H9 (cell line): ENCODE data around the gene GPD1. TPM values are rescaled to one million over a fixed set of nuclear protein-coding genes. Genes with fewer than 3 reads are reported as not detected.

Experiments
- DNase-seq: peaks from one replicate; pipeline ENCODE4 v3.0.0-alpha.2; 2017
- H2AFZ ChIP-seq: one replicate; pipeline ENCODE4 v1.6.1; 2013; ENCODE audit warnings: mild to moderate bottlenecking, low read length, control low read depth, moderate library complexity
- H2AK5ac ChIP-seq: 2 replicates; pipeline ENCODE4 v1.6.1; 2013; ENCODE audit warnings: low read length, control low read depth, mixed read lengths; ENCODE audit not compliant: insufficient read length
- H2BK120ac ChIP-seq: one replicate; pipeline ENCODE4 v1.6.1; 2013; ENCODE audit warnings: low read depth, mild to moderate bottlenecking, low read length, control low read depth, inconsistent platforms; ENCODE audit not compliant: poor library complexity, severe bottlenecking
- H2BK12ac ChIP-seq: 2 replicates; pipeline ENCODE4 v1.6.1; 2013; ENCODE audit warnings: low read length, control low read depth, mixed read lengths, low read depth; ENCODE audit not compliant: insufficient read length
- H2BK15ac ChIP-seq: 2 replicates; pipeline ENCODE4 v1.6.1; 2013; ENCODE audit warnings: low read depth, low read length, control low read depth
- H2BK20ac ChIP-seq: one replicate; pipeline ENCODE4 v1.6.1; 2013; ENCODE audit warnings: low read depth, mild to moderate bottlenecking, low read length, control low read depth, inconsistent platforms; ENCODE audit not compliant: poor library complexity, severe bottlenecking
- H2BK5ac ChIP-seq: 2 replicates; pipeline ENCODE4 v1.6.1; 2013; ENCODE audit warnings: low read length, control low read depth, mixed read lengths; ENCODE audit not compliant: insufficient read length
- H3K14ac ChIP-seq: 2 replicates; pipeline ENCODE4 v1.6.1; 2013; ENCODE audit warnings: low read length, control low read depth; ENCODE audit not compliant: insufficient read depth
- H3K18ac ChIP-seq: 2 replicates; pipeline ENCODE4 v1.6.1; 2013; ENCODE audit warnings: low read depth, mild to moderate bottlenecking, mixed read lengths, low read length, control low read depth; ENCODE audit not compliant: insufficient read length
- H3K23ac ChIP-seq: 2 replicates; pipeline ENCODE4 v1.6.1; 2013; ENCODE audit warnings: low read length, control low read depth, mixed read lengths, low read depth; ENCODE audit not compliant: insufficient read length
- H3K23me2 ChIP-seq: 2 replicates; pipeline ENCODE4 v1.6.1; 2013; ENCODE audit warnings: low read depth, mild to moderate bottlenecking, mixed read lengths, low read length, control low read depth; ENCODE audit not compliant: insufficient read length, poor library complexity, severe bottlenecking
- H3K27ac ChIP-seq: 2 replicates; pipeline ENCODE4 v1.5.1; 2013; ENCODE audit warnings: low read length, control low read depth, mixed read lengths, low read depth; ENCODE audit not compliant: insufficient read length
- H3K27me3 ChIP-seq: 2 replicates; pipeline ENCODE4 v1.6.1; 2013; ENCODE audit warnings: low read length, control low read depth, inconsistent platforms; ENCODE audit not compliant: insufficient read depth
- H3K4ac ChIP-seq: 2 replicates; pipeline ENCODE4 v1.6.1; 2013; ENCODE audit warnings: low read depth, mild to moderate bottlenecking, control low read depth, inconsistent platforms, low read length, moderate library complexity
- H3K4me1 ChIP-seq: 2 replicates; pipeline ENCODE4 v1.6.1; 2013; ENCODE audit warnings: low read length, control low read depth, inconsistent platforms; ENCODE audit not compliant: insufficient read depth
- H3K4me2 ChIP-seq: 2 replicates; pipeline ENCODE4 v1.6.1; 2013; ENCODE audit warnings: low read length, control low read depth, mixed read lengths; ENCODE audit not compliant: insufficient read length, insufficient read depth
- H3K56ac ChIP-seq: 2 replicates; pipeline ENCODE4 v1.6.1; 2013; ENCODE audit warnings: low read depth, mild to moderate bottlenecking, mixed read lengths, low read length, control low read depth; ENCODE audit not compliant: insufficient read length
- H3K79me1 ChIP-seq: 2 replicates; pipeline ENCODE4 v1.6.1; 2013; ENCODE audit warnings: low read depth, mild to moderate bottlenecking, moderate library complexity, low read length, control low read depth, inconsistent platforms; ENCODE audit not compliant: insufficient read depth, poor library complexity, severe bottlenecking
- H3K79me2 ChIP-seq: 2 replicates; pipeline ENCODE4 v1.6.1; 2013; ENCODE audit warnings: low read length, control low read depth, inconsistent platforms; ENCODE audit not compliant: insufficient read depth
- H3K9ac ChIP-seq: 2 replicates; pipeline ENCODE4 v1.6.1; 2013; ENCODE audit warnings: low read length, control low read depth, mixed read lengths; ENCODE audit not compliant: insufficient read length; ENCODE audit errors: extremely low read depth
- H3K9me3 ChIP-seq: one replicate; pipeline ENCODE4 v1.6.1; 2013; ENCODE audit warnings: low read depth, low read length, inconsistent platforms; ENCODE audit not compliant: control insufficient read depth
- H3T11ph ChIP-seq: one replicate; pipeline ENCODE4 v1.6.1; 2013; ENCODE audit warnings: mild to moderate bottlenecking, low read length, control low read depth, inconsistent platforms
- H4K20me1 ChIP-seq: one replicate; pipeline ENCODE4 v1.6.1; 2013; ENCODE audit not compliant: control insufficient read depth, insufficient read length, insufficient read depth
- H4K5ac ChIP-seq: 2 replicates; pipeline ENCODE4 v1.6.1; 2013; ENCODE audit warnings: low read depth, mild to moderate bottlenecking, mixed read lengths, low read length, control low read depth; ENCODE audit not compliant: insufficient read length
- H4K8ac ChIP-seq: replicated peaks from 2 replicates; pipeline ENCODE4 v1.6.1; 2013; ENCODE audit warnings: low read length, control low read depth, mixed read lengths, low read depth; ENCODE audit not compliant: insufficient read length
- H4K91ac ChIP-seq: 2 replicates; pipeline ENCODE4 v1.6.1; 2013; ENCODE audit warnings: low read depth, mild to moderate bottlenecking, moderate library complexity, mixed read lengths, low read length, control low read depth; ENCODE audit not compliant: insufficient read length
- H3K27ac Mint-ChIP-seq, 3 experiments: 2 replicates in 2 of 3; 3 replicates in 1 of 3; pipeline ENCODE4 v1.8.0; 2020 to 2021; ENCODE audit warnings: mixed read lengths in 3 of 3, mild to moderate bottlenecking in 1 of 3, moderate library complexity in 1 of 3
- H3K27me3 Mint-ChIP-seq: 2 replicates; pipeline ENCODE4 v1.8.0; 2021; ENCODE audit warnings: low read depth, mild to moderate bottlenecking, moderate library complexity, mixed read lengths
- H3K36me3 Mint-ChIP-seq, 3 experiments: 2 replicates in 2 of 3; 3 replicates in 1 of 3; pipeline ENCODE4 v1.8.0; 2020 to 2021; ENCODE audit warnings: low read depth in 3 of 3, mixed read lengths in 3 of 3; ENCODE audit not compliant: insufficient read depth in 1 of 3
- H3K4me1 Mint-ChIP-seq, 2 experiments: 2 replicates each; pipeline ENCODE4 v1.8.0; 2020; ENCODE audit warnings: mixed read lengths in 2 of 2
- H3K4me3 Mint-ChIP-seq, 2 experiments: 2 replicates in 1 of 2; 3 replicates in 1 of 2; pipeline ENCODE4 v1.8.0; 2020 to 2021; ENCODE audit warnings: mild to moderate bottlenecking in 2 of 2, mixed read lengths in 2 of 2, moderate library complexity in 1 of 2
- H3K9me3 Mint-ChIP-seq, 2 experiments: 2 replicates in 1 of 2; 3 replicates in 1 of 2; pipeline ENCODE4 v1.8.0; 2020; ENCODE audit warnings: mild to moderate bottlenecking in 2 of 2, mixed read lengths in 2 of 2, moderate library complexity in 1 of 2
- WGBS: extraction: QIAGEN DNeasy Blood & Tissue Kit; methylation state at CpG from one replicate; pipeline ENCODE4 v1.1.7; 2013; ENCODE audit warnings: missing lambda C conversion rate, low lambda C conversion rate, mixed read lengths; ENCODE audit not compliant: insufficient read length; ENCODE audit errors: extremely low coverage; 5-methylcytosine and 5-hydroxymethylcytosine counted together
- total RNA-seq: library from RNA; stranded (reverse); gene quantifications from 2 replicates; pipeline ENCODE4 v1.2.1, GENCODE V29; 2021
- TF ChIP-seq, protein P1 (sequence below): fragments of 200-600 bp; sonication (generic); conservative IDR thresholded peaks from 3 replicates; pipeline ENCODE4 v1.8.0; 2021; ENCODE audit warnings: antibody characterized with exemption, mild to moderate bottlenecking

The GPD1 gene
- total RNA-seq, 1 experiment from 2014 or later = 0.70 TPM

DNA sequence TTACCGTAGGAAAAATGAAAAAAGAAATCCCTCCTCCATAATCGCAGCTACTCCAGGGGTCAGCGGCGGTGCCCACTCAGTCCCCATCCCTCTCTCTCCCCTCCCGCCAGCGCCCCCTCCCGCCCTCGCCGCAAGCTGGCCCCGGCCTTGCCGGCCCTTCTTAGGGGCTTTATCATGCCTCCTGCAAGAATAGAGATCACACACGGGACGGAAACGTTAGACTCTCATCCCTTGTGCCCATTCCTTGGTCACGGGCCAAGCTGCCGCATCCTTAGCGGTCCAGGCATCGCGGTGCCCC, 7.5 kb downstream of the GPD1 start:
- no peak overlapping the region for H3K4ac ChIP-seq
- H3K9ac ChIP-seq = no peak overlapping the region
- no peak overlapping the region for H2BK20ac ChIP-seq
- H3K56ac ChIP-seq = no peak overlapping the region
- H4K8ac ChIP-seq = no peak overlapping the region
- H3K27me3 Mint-ChIP-seq = no peaks in the 10 kb centered on the region; the same call in 1 of the 2 replicates
- H4K91ac ChIP-seq = no peak overlapping the region
- H3K27me3 ChIP-seq = no peaks in the 10 kb centered on the region
- peaks cover under 1% of the 10 kb centered on the region for H3K79me1 ChIP-seq
- peaks cover 10% of the 10 kb centered on the region; the same call in 1 of the 2 replicates for H3K4me1 ChIP-seq
- no peak overlapping the region for H3K14ac ChIP-seq
- H2BK5ac ChIP-seq = no peak overlapping the region
- no peak overlapping the region for H2BK120ac ChIP-seq
- H3T11ph ChIP-seq = no peak overlapping the region
- no peak overlapping the region for H3K23ac ChIP-seq
- H3K4me1 Mint-ChIP-seq = peaks cover 15 to 26% of the 10 kb centered on the region in 2 experiments
- peaks cover 3% of the 10 kb centered on the region for H3K23me2 ChIP-seq
- H3K9me3 Mint-ChIP-seq = no peaks in the 10 kb centered on the region
- H4K20me1 ChIP-seq = no peaks in the 10 kb centered on the region
- H2BK15ac ChIP-seq = no peak overlapping the region
- DNase-seq = no peak
- H2AFZ ChIP-seq = no peak overlapping the region
- H4K5ac ChIP-seq = no peak overlapping the region
- H3K4me3 Mint-ChIP-seq = peak overlapping the region; percentile 66 to 93
- no peak overlapping the region for H3K18ac ChIP-seq
- no CpG with 5 or more reads among the region's 19 CpGs for WGBS
- no peaks in the 10 kb centered on the region for H3K79me2 ChIP-seq
- H3K4me2 ChIP-seq = peak overlapping the region; percentile 44
- H2AK5ac ChIP-seq = no peak overlapping the region
- no peak overlapping the region for H2BK12ac ChIP-seq
- TF ChIP-seq, protein P1, sequence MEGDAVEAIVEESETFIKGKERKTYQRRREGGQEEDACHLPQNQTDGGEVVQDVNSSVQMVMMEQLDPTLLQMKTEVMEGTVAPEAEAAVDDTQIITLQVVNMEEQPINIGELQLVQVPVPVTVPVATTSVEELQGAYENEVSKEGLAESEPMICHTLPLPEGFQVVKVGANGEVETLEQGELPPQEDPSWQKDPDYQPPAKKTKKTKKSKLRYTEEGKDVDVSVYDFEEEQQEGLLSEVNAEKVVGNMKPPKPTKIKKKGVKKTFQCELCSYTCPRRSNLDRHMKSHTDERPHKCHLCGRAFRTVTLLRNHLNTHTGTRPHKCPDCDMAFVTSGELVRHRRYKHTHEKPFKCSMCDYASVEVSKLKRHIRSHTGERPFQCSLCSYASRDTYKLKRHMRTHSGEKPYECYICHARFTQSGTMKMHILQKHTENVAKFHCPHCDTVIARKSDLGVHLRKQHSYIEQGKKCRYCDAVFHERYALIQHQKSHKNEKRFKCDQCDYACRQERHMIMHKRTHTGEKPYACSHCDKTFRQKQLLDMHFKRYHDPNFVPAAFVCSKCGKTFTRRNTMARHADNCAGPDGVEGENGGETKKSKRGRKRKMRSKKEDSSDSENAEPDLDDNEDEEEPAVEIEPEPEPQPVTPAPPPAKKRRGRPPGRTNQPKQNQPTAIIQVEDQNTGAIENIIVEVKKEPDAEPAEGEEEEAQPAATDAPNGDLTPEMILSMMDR = no peak
- no peaks in the 10 kb centered on the region for H3K9me3 ChIP-seq
- H3K27ac Mint-ChIP-seq = peak overlapping the region; percentile 63 to 88 (median 80); a peak in 1 of 7 replicates
- H3K36me3 Mint-ChIP-seq = peaks cover under 1 to 6% (median 3%) of the 10 kb centered on the region in 3 experiments; a peak in 4 of 7 replicates
- H3K27ac ChIP-seq = no peak overlapping the region
